ENCODE measurements around the gene MTR. TPM values are rescaled to one million over a fixed set of nuclear protein-coding genes. Genes with fewer than 3 reads are reported as not detected.

MTR gene
- total RNA-seq, 2 experiments from 2014 or later, result 52.5 to 54.7 TPM

DNA sequence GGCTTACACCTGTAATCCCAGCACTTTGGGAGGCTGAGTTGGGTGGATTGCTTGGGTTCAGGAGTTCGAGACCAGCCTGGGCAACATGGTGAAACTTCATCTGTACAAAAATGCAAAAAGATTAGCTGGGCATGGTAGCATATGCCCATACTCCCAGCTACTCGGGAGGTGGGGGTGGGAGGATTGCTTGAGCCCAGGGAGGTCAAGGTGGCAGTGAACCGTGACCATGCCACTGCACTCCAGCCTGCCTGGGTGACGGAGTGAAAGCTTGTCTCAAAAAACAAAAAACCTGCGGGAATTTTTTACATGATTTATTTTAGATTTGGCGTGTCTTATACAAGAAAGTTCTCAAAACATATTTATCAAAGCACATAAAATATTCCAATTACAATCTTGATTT lies 27.8 kb upstream of the MTR start:
- ChIA-PET POLR2A (no interaction called here), CTCF (interaction anchor here (0.6 to 1.9 kb wide), 2 partner anchors 8 to 29 kb away, joined by 5 to 8 read pairs; no protein-coding TSS in a partner anchor)

GRCh38 chr1:236768601-236769000 lies 26.5 kb upstream of the MTR start:
- ChIA-PET POLR2A (no interaction called here), CTCF (interaction anchor here (1.1 to 1.9 kb wide), 2 partner anchors 9 to 101 kb away, joined by 3 to 8 read pairs; no protein-coding TSS in a partner anchor)

GRCh38 chr1:236773919-236774318 lies 21.2 kb upstream of the MTR start:
- ChIA-PET POLR2A (no interaction called here), CTCF (interaction anchor here (0.6 kb wide), 1 partner anchor 15 kb away, joined by 3 read pairs; no protein-coding TSS in a partner anchor)

GRCh38 chr1:236774926-236775325 lies 20.2 kb upstream of the MTR start:
- CTCF ChIA-PET, result no interaction called here

DNA sequence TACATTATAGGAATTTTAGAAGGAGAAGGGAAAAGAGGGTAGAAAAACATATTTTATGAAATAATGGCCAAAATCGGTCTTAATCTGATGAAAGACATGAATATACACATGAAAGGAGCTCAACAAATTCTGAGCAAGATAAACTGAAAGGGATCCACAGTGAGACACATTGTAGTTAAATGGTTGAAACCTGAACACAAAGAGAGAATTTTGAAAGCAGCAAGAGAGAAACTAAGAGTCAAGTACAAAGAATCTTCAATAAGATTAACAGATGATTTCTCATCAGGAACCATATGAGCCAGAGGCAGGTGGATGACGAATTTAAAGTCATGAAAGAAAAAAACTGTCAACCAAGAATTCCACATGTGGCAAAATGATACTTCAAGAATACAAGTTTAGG lies 15.8 kb upstream of the MTR start:
- POLR2A ChIA-PET, result no interaction called here
- CTCF ChIA-PET, result no interaction called here

More at GRCh38 chr1:236774926-236775325, 20.2 kb upstream of the MTR start:
- POLR2A ChIA-PET, result no interaction called here

- CTCF ChIA-PET, result no interaction called here
- POLR2A ChIA-PET, result no interaction called here
Observed at GRCh38 chr1:236785477-236785876, 9.6 kb upstream of the MTR start.

GRCh38 chr1:236786453-236786852 lies 8.6 kb upstream of the MTR start:
- CTCF ChIA-PET, result no interaction called here
- POLR2A ChIA-PET, result no interaction called here

DNA sequence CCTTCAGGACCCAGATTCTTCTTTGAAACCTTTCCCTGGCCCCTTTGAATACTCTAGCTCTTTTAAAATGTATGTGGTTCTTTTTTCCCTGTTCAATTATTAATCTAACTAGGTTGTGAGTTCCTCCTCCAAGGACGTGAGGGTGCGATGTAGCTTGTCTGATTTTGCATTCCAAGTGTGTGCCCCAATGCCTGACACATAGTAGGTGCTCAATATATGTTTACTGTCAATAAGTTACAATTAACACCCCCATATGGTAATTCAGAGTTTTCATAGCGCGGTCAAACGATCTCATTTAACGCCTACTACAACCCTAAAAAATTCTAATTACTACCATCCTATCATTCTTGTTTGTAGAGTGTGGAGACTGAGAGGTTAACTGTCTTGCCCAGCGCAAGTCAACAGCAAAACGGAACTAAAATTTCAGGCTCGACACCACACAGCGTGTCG lies 482 bp upstream of the MTR start:
- CTCF ChIA-PET, result interaction anchor here (1.0 kb wide), 1 partner anchor 9 kb away, joined by 3 read pairs; no protein-coding TSS in a partner anchor

DNA sequence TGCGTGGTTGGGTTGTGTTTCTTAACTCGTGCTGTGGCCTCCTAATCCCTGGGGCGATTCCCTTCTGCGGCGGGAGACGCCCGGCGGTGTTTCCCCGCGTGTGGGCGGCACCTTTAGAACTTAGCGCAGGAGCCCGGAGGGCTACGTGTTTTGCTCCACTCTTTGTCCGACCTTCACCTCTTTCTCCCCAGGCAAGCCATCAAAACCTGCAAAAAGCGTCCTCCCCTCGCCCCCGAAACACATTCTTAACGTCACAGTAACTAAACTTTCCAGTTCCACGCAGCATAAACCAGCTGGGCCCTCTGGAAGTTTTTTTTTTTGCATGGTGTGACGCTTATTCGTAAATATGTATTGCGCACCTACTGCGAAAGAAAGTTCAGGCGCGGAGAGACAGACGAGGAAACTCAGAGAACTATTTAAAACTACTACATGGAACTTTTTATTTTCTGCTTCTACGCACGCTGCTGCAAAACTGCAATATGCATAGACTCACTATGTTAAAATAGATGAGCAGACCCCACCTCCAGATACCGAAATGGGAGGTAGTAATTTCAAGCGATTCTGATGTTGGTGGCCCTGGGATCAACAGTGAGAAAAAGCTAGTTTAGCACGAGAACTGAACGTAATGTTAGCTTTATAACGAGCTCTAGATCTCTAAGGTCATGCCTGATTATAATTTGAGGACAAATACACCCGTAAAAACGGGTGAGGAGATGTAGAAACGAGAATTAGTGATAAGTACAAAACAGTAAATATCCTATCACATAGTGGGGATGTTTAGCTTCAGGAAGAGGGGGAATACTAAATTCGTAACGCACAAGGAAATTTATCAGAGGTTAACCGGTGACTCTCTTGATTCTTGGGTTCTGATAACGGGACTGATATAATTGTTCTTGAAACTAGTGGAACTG lies 920 bp downstream of the MTR start:
- ChIA-PET POLR2A (interaction anchor here (0.6 kb wide), 1 partner anchor 798 kb away, joined by 4 read pairs; no protein-coding TSS in a partner anchor), CTCF (interaction anchor here (0.6 kb wide), 1 partner anchor 29 kb away, joined by 5 read pairs; no protein-coding TSS in a partner anchor)

More for the DNA sequence above, 482 bp upstream of the MTR start:
- POLR2A ChIA-PET, result no interaction called here

- ChIA-PET POLR2A (interaction anchor here (0.7 kb wide), 1 partner anchor 111 kb away, joined by 5 read pairs; no protein-coding TSS in a partner anchor), CTCF (no interaction called here)
Observed at GRCh38 chr1:236799001-236799400, 3.9 kb downstream of the MTR start.

DNA sequence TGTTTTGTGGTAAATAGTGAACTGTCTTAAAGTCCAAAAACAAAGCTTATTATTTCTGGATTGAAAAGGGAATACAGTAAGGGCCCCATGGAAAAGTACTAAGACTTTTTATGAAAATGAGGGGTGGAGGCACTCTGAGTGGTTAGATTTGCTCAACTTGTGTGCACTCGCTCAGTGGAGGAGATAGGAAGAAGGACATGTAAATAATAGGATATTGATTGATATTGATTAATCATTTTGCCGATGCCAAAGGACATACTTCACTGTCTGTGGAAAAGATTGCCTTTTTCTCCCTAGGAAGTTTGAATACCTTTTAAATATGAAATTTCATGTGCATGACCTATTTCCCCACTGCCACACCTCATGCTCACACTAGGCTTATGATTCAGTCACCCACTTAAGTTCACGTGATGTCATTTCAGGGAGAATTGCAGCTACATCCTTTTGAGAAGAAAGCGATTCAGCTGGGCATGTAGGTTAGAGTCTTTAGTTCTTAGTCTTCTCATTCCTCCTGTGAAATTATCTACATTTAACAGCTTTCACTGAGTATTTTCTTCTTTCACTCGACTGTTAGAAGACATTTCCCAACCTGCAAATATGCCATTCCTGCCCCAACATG lies 5.0 kb downstream of the MTR start:
- CTCF ChIA-PET, result no interaction called here
- POLR2A ChIA-PET, result no interaction called here

GRCh38 chr1:236800623-236801022 lies 5.5 kb downstream of the MTR start:
- POLR2A ChIA-PET, result no interaction called here

DNA sequence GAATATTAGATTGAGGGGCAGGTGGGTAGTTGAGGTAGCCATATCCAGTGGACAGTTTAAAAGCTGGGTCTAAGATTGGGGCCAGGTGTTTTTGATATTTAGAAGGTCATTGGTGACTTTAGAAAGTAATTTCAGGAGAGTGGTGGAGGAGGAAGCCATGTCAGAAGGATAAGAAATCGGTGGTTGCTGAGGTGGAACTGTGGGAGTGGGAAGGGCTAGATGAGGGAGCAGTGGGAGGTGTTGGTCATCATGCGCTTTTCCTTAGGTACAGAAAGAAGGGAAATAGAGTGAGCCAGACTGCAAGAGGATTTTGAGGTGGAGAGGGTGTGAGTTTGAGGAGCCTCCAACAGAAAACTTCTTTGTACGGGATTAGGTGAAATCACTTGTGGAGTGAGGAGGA lies 7.2 kb downstream of the MTR start:
- POLR2A ChIA-PET, result no interaction called here
- CTCF ChIA-PET, result no interaction called here

More at GRCh38 chr1:236800623-236801022, 5.5 kb downstream of the MTR start:
- CTCF ChIA-PET, result no interaction called here

- ChIA-PET POLR2A (no interaction called here), CTCF (no interaction called here)
Observed at GRCh38 chr1:236806634-236807033, 11.5 kb downstream of the MTR start.

DNA sequence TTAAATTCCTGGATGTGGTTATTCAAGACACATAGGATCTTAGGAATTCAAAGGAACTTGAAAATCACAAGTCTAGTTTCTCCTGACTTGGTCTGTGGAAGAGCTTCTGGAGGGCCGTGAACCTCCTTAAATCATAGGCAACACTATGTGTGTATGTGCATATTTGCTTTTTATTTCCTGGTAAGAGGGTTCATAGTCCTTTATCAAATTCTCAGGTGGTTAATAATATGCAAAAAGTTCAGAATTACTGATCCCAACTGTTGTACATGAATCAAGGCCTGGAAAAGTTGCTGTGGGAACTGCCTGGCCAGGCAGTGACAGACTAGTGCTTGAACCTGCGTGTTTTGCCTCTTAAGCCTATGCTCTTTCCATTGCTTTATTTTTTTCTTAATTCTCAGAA lies 12.9 kb downstream of the MTR start:
- ChIA-PET CTCF (no interaction called here), POLR2A (interaction anchor here (0.6 kb wide), 1 partner anchor 137 kb away, joined by 5 read pairs; no protein-coding TSS in a partner anchor)

DNA sequence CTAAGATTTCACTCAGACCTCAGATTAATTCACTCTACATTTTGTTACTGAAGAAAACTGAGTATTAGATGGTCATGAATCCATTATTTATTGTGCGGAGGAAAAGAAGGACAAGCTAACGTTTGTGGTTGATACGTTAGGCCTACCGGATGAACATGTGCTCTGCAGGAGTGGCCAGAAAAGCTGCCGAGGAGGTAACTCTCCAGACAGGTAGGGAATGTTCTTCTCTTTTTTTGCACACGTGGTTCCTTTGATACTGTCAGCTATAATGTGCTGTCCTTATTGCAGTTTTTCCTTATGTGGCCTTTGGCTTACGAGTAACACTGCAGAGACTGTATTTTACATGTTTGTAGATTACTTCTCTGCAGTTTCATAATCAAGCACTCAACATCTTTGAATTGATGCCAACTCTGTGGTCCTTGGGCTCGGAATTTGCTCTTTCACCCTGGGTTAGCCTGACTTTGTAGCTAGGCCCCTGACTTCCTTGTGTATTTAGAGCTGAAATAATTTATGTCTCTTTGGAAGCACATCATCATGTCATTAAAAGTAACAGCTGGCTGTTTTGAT lies 13.6 kb downstream of the MTR start:
- CTCF ChIA-PET, result no interaction called here
- POLR2A ChIA-PET, result interaction anchor here (0.6 kb wide), 1 partner anchor 138 kb away, joined by 5 read pairs; no protein-coding TSS in a partner anchor

DNA sequence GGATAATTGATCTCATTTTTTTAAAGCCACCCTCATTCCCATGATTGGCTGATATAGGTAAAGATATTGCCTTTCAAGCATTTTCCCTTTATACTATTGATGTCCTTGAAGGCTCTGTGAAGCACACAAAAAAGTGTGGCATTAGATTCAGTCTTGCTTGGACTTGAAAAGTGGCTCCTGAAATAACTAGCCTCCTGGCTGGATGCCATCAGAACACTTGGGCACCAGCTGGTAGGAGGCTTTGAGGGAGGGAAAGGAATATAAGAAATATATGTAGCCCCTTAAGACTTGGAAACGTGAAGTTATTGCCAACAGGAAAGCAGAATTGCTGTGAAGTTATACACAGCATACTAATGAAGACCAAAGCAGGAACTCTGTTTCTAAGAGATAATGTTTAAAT lies 14.1 kb downstream of the MTR start:
- CTCF ChIA-PET, result no interaction called here
- POLR2A ChIA-PET, result no interaction called here

DNA sequence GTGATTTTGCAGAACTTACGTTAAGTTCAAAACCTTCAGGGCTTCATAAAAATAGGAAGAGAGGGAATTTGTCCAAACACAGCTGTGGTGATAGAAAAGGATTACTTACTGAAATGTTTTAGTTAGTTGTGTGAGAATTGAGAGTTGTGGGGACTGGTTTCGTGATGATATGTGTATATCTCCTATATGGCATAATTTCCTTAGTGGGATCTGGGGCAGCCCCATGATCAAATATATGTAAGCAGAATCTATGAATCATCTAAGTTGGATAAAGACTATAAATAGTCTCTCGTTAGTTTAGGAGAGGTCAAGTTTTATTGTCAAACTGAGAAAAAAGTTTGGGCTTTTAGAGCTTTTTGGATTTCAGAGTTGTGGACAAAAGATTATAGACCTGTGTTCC lies 14.9 kb downstream of the MTR start:
- CTCF ChIA-PET, result no interaction called here
- POLR2A ChIA-PET, result no interaction called here

DNA sequence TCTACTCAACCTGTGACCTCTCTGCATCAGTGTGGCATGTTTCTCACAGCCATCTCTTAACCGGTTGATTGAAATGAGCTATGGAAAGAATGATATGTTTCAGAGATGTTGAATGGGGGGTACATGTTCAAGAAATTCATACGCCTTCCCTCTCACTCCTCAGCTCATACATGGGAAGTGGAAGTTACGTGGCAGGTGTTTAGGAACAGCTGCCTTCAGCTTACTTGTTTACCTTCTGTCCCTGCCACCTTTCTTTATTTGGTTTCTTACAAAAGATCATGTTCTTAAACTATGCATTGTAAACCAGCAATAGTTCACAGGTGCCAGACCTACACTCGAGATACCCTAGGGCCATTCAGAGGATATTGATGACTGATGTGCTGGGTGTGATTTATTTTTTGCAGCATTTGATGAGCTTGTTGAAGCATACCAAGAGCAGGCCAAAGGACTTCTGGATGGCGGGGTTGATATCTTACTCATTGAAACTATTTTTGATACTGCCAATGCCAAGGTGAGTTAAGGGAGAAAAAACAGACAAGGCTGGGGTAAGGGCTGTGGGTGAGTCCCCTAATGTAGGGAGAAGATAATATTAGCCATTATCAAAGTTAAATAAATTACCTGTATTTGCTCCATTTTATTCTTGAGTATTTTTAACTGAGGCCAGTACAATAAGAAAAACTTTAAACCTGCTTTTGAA lies 17.4 kb downstream of the MTR start:
- POLR2A ChIA-PET, result no interaction called here
- CTCF ChIA-PET, result no interaction called here

DNA sequence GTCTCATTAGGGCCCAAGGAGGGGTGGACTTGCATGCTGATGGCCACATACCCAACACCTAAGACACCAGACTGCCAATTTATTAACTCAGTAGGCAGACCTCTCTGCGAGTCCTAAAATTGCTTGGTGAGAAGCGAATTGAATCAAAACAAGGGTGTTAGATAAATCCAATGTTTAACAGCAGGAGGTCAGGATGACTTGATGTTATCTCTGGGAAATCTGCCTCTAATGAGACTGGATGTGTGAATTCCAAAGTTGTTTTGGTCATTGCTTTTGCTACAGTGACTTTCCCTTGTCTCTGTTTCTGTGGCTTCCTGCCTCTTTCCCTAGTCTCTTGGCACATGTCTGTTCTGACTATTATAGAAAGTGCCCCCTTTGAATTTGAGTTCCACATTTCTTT lies 20.8 kb downstream of the MTR start:
- CTCF ChIA-PET, result no interaction called here
- POLR2A ChIA-PET, result no interaction called here
